Ishikawa (cell line): Measurements from ENCODE around the gene DUSP19.
A peak's percentile ranks its signal among the peaks of the same experiment; 100 is the strongest.

Experiments used
- CEBPB ChIP-seq: IDR thresholded peaks from 2 replicates; pipeline ENCODE4 v1.6.1; 2012
- CREB1 ChIP-seq: IDR thresholded peaks from 2 replicates; pipeline ENCODE4 v1.6.1; 2012; ENCODE audit warnings: low read depth
- EGR1 ChIP-seq: IDR thresholded peaks from 2 replicates; pipeline ENCODE4 v1.6.1; 2012
- EP300 ChIP-seq: IDR thresholded peaks from 2 replicates; pipeline ENCODE4 v1.6.1; 2012; ENCODE audit warnings: borderline replicate concordance
- FOXM1 ChIP-seq: IDR thresholded peaks from 2 replicates; pipeline ENCODE4 v1.6.1; 2012; ENCODE audit warnings: low read depth, borderline replicate concordance
- MAX ChIP-seq: IDR thresholded peaks from 2 replicates; pipeline ENCODE4 v1.6.1; 2012
- NFIC ChIP-seq: IDR thresholded peaks from 2 replicates; pipeline ENCODE4 v1.6.1; 2012
- RAD21 ChIP-seq: IDR thresholded peaks from 2 replicates; pipeline ENCODE4 v1.6.1; 2012; ENCODE audit warnings: low read depth
- REST ChIP-seq: IDR thresholded peaks from 2 replicates; pipeline ENCODE4 v1.6.1; 2012; ENCODE audit warnings: low read depth, mild to moderate bottlenecking
- TAF1 ChIP-seq: IDR thresholded peaks from 2 replicates; pipeline ENCODE4 v1.6.1; 2012; ENCODE audit warnings: low read depth, mild to moderate bottlenecking
- TCF12 ChIP-seq: IDR thresholded peaks from 2 replicates; pipeline ENCODE4 v1.6.1; 2012; ENCODE audit warnings: low read depth
- TEAD4 ChIP-seq: IDR thresholded peaks from 2 replicates; pipeline ENCODE4 v1.6.1; 2012
- USF1 ChIP-seq: IDR thresholded peaks from 2 replicates; pipeline ENCODE4 v1.6.1; 2012
- YY1 ChIP-seq: IDR thresholded peaks from 2 replicates; pipeline ENCODE4 v1.6.1; 2012; ENCODE audit warnings: low read depth
- ZBTB7A ChIP-seq: IDR thresholded peaks from 2 replicates; pipeline ENCODE4 v1.6.1; 2012; ENCODE audit warnings: low read depth

DUSP19 gene

GRCh38 chr2:183091318-183091953 lies 12.9 kb downstream of the DUSP19 start:
- TF ChIP-seq TEAD4: no peak
- TF ChIP-seq RAD21: no peak
- no peak for TF ChIP-seq MAX
- no peak for TF ChIP-seq CEBPB
- TF ChIP-seq YY1: no peak
- no peak for TF ChIP-seq NFIC
- TF ChIP-seq USF1: no peak
- TF ChIP-seq TAF1: no peak
- no peak for TF ChIP-seq ZBTB7A
- TF ChIP-seq FOXM1: no peak
- no peak for TF ChIP-seq EGR1
- no peak for TF ChIP-seq CREB1
- TF ChIP-seq EP300: no peak
- no peak for TF ChIP-seq REST
- TF ChIP-seq TCF12: no peak

- TF ChIP-seq ZBTB7A (no peak), RAD21 (no peak), REST (no peak), MAX (no peak), YY1 (no peak), NFIC (no peak), TCF12 (no peak), FOXM1 (no peak), CREB1 (no peak), TEAD4 (no peak), TAF1 (no peak)
These were observed 13.4 kb downstream of the DUSP19 start for GRCh38 chr2:183091954-183092345.

- TF ChIP-seq TCF12 (no peak), RAD21 (peak; percentile 50), CEBPB (peak; percentile 45; the same call in 1 of the 2 replicates)
These were observed 15.5 kb downstream of the DUSP19 start for GRCh38 chr2:183093857-183094657.

GRCh38 chr2:183105402-183106134 lies 27.0 kb downstream of the DUSP19 start:
- TF ChIP-seq TCF12 (no peak), YY1 (no peak), MAX (no peak), USF1 (no peak), TEAD4 (no peak), EGR1 (no peak), REST (no peak), CEBPB (no peak), NFIC (no peak), FOXM1 (no peak), RAD21 (no peak), ZBTB7A (no peak), CREB1 (no peak), TAF1 (no peak), EP300 (no peak)
